ENCODE data around the gene NDUFAF5.
"Not testable (repeated sequence)": the region's sequence is repeated elsewhere in the genome, so short reads cannot be mapped to it uniquely, and the experiment has no call there.

Gene NDUFAF5

DNA sequence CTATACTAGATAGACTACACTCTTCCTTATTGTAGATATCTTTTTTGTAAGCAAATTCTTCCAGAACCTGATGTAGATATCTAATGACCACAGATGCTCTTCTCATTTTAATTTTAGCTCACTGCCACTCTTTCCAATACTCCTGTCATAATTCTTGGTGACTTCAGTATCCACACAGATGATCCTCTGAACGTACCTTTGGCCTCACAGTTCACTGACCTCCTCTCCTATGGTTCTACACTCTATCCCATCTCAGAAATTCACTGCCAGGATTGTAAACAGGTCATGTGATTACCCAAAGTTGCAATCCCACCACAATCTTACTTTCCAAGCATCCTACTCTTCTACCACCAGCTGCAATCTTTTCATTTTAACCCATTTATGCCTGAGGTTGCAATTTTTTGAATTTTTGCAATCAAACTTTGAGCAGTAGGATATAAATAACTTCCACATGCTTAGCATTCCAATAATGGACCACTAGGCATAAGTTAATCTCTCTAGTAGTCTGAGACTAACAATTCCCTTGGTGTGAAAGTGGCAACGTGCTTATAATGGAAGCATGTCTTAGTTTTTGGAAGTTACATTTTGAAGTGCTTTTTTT is 31.3 kb upstream of the NDUFAF5 start:
- Histone ChIP-seq H3K36me3 (ENCODE audit: control insufficient read depth in 2 of 2, insufficient read depth in 2 of 2, low read length in 2 of 2) (peaks cover 12 to 15% of the 10 kb centered on the region in 2 donors), H3K4me1 (ENCODE audit: control insufficient read depth in 2 of 2, insufficient read depth in 2 of 2, low read length in 2 of 2) (no peaks in the 10 kb centered on the region), H3K9me3 (ENCODE audit: control insufficient read depth in 2 of 2, low read length in 2 of 2) (no peaks in the 10 kb centered on the region), H3K27me3 (ENCODE audit: control insufficient read depth in 2 of 2, insufficient read depth in 2 of 2, low read length in 2 of 2) (no peaks in the 10 kb centered on the region), H3K27ac (ENCODE audit: low read depth in 2 of 2, low read length in 2 of 2) (no peak overlapping the region), H3K9ac (ENCODE audit: low read depth in 1 of 2, low read length in 2 of 2) (no peak overlapping the region), H3K4me3 (ENCODE audit: low read length in 2 of 2) (no peak overlapping the region)

DNA sequence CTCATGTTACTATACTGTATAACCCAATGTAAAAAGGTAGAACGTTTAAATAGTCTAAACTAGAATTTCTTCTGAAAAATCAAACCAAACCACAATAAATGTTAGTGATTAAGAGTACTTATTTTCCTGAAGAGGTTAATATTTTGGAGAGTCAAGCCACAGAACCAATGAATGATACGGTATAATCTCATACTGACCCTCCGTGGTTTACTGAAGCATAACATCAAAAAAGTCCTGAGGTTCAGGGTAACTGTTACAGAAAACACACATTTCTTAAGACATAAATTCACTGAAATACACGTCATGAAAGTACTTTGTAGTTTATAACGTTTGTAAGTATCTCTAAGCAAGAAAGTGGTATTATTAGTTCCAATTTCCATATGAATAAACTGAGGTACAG is 29.0 kb upstream of the NDUFAF5 start:
- Histone ChIP-seq H3K36me3 (ENCODE audit: control insufficient read depth in 2 of 2, insufficient read depth in 2 of 2, low read length in 2 of 2) (peaks cover 15 to 20% of the 10 kb centered on the region in 2 donors), H3K27ac (ENCODE audit: low read depth in 2 of 2, low read length in 2 of 2) (no peak overlapping the region)

DNA sequence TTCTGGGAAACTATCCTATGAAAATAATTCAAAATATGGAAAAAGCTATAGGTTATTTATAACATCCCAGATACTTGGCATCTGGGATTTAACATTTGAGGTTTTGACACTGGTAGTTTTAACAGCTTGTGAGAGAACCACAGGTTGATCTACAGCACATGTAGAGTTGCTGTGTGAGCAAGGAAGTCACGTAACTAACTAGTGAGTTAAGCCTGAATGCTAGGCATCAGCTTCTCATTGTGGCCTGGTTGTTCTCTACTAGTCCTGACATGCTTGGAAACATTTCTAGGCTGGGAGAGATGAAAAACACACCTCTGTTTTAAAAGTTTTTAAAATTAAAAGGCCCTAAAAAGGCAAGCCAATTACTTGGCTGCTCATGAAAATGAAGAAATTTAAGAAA is 28.3 kb upstream of the NDUFAF5 start:
- Histone ChIP-seq H3K36me3 (ENCODE audit: control insufficient read depth in 2 of 2, insufficient read depth in 2 of 2, low read length in 2 of 2) (peaks cover 13 to 20% of the 10 kb centered on the region in 2 donors), H3K9ac (ENCODE audit: low read depth in 1 of 2, low read length in 2 of 2) (no peak overlapping the region), H3K27ac (ENCODE audit: low read depth in 2 of 2, low read length in 2 of 2) (no peak overlapping the region), H3K4me3 (ENCODE audit: low read length in 2 of 2) (no peak overlapping the region), H3K27me3 (ENCODE audit: control insufficient read depth in 2 of 2, insufficient read depth in 2 of 2, low read length in 2 of 2) (no peaks in the 10 kb centered on the region), H3K4me1 (ENCODE audit: control insufficient read depth in 2 of 2, insufficient read depth in 2 of 2, low read length in 2 of 2) (no peaks in the 10 kb centered on the region), H3K9me3 (ENCODE audit: control insufficient read depth in 2 of 2, low read length in 2 of 2) (no peaks in the 10 kb centered on the region)

More for the DNA sequence above, 29.0 kb upstream of the NDUFAF5 start:
- Histone ChIP-seq H3K4me3 (ENCODE audit: low read length in 2 of 2) (no peak overlapping the region), H3K27me3 (ENCODE audit: control insufficient read depth in 2 of 2, insufficient read depth in 2 of 2, low read length in 2 of 2) (no peaks in the 10 kb centered on the region), H3K4me1 (ENCODE audit: control insufficient read depth in 2 of 2, insufficient read depth in 2 of 2, low read length in 2 of 2) (no peaks in the 10 kb centered on the region), H3K9ac (ENCODE audit: low read depth in 1 of 2, low read length in 2 of 2) (no peak overlapping the region), H3K9me3 (ENCODE audit: control insufficient read depth in 2 of 2, low read length in 2 of 2) (no peaks in the 10 kb centered on the region)

DNA sequence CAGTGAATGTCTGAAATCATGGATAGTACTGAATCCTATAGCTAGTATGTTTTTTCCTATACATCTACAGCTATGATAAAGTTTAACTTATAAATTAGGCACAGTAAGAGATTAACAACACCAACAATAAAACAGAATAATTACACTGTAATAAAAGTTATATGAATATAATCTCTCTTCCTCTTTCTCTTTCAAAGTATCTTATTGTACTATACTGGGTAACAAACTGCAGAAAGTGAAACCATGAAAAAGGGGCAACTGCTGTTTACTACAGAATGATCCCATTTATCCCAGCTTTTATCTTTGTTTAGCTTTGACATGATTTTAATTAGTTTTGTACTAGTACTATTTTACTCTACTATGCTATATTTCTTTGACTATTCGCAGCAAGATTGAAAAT is 25.9 kb upstream of the NDUFAF5 start:
- Histone ChIP-seq H3K27ac (ENCODE audit: low read depth in 2 of 2, low read length in 2 of 2) (no peak overlapping the region), H3K9ac (ENCODE audit: low read depth in 1 of 2, low read length in 2 of 2) (no peak overlapping the region), H3K27me3 (ENCODE audit: control insufficient read depth in 2 of 2, insufficient read depth in 2 of 2, low read length in 2 of 2) (no peaks in the 10 kb centered on the region), H3K4me3 (ENCODE audit: low read length in 2 of 2) (no peak overlapping the region), H3K4me1 (ENCODE audit: control insufficient read depth in 2 of 2, insufficient read depth in 2 of 2, low read length in 2 of 2) (no peaks in the 10 kb centered on the region), H3K36me3 (ENCODE audit: control insufficient read depth in 2 of 2, insufficient read depth in 2 of 2, low read length in 2 of 2) (peaks cover 18 to 19% of the 10 kb centered on the region in 2 donors), H3K9me3 (ENCODE audit: control insufficient read depth in 2 of 2, low read length in 2 of 2) (no peaks in the 10 kb centered on the region)

DNA sequence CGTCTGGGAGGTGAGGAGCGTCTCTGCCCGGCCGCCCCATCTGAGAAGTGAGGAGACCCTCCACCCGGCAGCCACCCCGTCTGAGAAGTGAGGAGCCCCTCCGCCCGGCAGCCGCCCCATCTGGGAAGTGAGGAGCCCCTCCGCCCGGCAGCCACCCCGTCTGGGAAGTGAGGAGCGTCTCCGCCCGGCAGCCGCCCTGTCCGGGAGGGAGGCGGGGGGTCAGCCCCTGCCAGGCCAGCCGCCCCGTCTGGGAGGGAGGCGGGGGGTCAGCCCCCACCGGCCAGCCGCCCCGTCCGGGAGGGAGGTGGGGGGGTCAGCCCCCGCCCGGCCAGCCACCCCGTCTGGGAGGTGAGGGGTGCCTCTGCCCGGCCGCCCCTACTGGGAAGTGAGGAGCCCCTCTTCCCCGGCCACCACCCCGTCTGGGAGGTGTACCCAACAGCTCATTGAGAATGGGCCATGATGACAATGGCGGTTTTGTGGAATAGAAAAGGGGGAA is 24.3 kb upstream of the NDUFAF5 start:
- H3K4me1 ChIP-seq (ENCODE audit: control insufficient read depth in 2 of 2, insufficient read depth in 2 of 2, low read length in 2 of 2); H3K9ac ChIP-seq (ENCODE audit: low read depth in 1 of 2, low read length in 2 of 2); H3K9me3 ChIP-seq (ENCODE audit: control insufficient read depth in 2 of 2, low read length in 2 of 2); H3K4me3 ChIP-seq (ENCODE audit: low read length in 2 of 2); H3K27me3 ChIP-seq (ENCODE audit: control insufficient read depth in 2 of 2, insufficient read depth in 2 of 2, low read length in 2 of 2); H3K27ac ChIP-seq (ENCODE audit: low read depth in 2 of 2, low read length in 2 of 2): not testable (repeated sequence)
- H3K36me3 ChIP-seq (ENCODE audit: control insufficient read depth in 2 of 2, insufficient read depth in 2 of 2, low read length in 2 of 2), result peaks cover 24 to 29% of the 10 kb centered on the region in 2 donors

DNA sequence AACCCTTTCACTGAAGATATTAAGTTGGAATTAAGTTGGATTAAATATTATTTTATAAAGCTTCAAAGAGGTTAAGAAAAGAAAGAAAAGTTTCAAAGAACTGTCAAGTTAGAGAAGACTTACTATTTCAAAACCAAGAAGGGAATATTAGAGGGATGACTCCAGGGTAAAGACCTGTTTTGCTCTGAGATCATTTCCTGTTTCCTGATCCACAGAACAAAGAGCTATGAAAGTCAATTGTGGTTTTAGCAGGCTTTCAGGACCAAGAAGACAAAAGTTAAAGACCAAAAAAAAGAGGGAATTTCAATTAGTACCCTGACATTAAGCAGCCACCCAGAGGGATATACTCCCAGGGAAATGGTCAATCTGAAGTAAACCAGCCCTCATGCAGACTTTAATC is 19.5 kb upstream of the NDUFAF5 start:
- no peaks in the 10 kb centered on the region for H3K9me3 ChIP-seq (ENCODE audit: control insufficient read depth in 2 of 2, low read length in 2 of 2)
- H3K4me3 ChIP-seq (ENCODE audit: low read length in 2 of 2), result no peak overlapping the region
- no peak overlapping the region for H3K27ac ChIP-seq (ENCODE audit: low read depth in 2 of 2, low read length in 2 of 2)
- no peak overlapping the region for H3K9ac ChIP-seq (ENCODE audit: low read depth in 1 of 2, low read length in 2 of 2)
- H3K36me3 ChIP-seq (ENCODE audit: control insufficient read depth in 2 of 2, insufficient read depth in 2 of 2, low read length in 2 of 2), result peaks cover 43 to 58% of the 10 kb centered on the region in 2 donors
- no peaks in the 10 kb centered on the region for H3K4me1 ChIP-seq (ENCODE audit: control insufficient read depth in 2 of 2, insufficient read depth in 2 of 2, low read length in 2 of 2)
- no peaks in the 10 kb centered on the region for H3K27me3 ChIP-seq (ENCODE audit: control insufficient read depth in 2 of 2, insufficient read depth in 2 of 2, low read length in 2 of 2)

DNA sequence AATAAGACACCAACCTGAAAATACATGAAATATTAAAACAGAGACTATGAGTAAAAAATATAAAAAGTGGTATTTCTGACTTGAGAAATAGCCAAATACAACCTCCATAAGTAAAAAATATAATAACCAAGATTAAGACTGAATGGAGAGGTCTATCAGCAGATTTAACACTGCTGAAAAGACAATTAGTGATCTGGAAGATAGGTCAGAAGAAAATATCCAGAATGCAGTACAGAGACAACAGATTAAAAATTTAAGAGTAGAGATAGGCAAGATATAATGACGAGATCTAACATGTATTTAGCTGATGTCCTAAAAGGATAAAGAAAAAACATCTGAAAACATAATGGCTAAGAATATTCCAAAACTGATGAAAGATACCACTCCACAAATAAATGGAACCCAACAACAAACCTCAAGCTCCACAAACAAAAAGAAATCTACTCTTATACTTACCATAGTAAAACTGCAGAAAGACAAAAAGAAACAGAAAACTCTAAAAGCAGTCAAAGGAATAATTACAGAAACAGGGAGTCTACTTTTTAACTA is 18.9 kb upstream of the NDUFAF5 start:
- peaks cover 48 to 64% of the 10 kb centered on the region in 2 donors for H3K36me3 ChIP-seq (ENCODE audit: control insufficient read depth in 2 of 2, insufficient read depth in 2 of 2, low read length in 2 of 2)

DNA sequence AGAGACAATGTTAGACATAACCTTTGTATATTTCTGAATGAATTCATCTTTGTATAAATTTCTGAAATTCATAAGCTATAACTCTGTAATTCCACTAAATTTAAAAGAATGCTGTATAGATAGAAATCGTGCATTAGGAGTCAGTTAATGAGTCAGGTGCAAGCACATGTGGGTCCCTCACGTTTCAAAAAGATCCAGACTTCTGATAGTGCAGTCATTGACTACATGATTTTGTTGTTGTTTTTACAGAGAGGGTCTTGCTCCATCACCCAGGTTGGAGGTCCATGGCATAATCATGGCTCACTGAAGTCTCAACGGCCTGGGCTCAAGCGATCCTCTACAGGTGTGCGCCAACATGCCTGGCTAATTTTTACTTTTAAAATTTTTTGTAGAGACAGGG is 14.7 kb upstream of the NDUFAF5 start:
- no peak overlapping the region for H3K9ac ChIP-seq (ENCODE audit: low read depth in 1 of 2, low read length in 2 of 2)
- no peak overlapping the region for H3K4me3 ChIP-seq (ENCODE audit: low read length in 2 of 2)
- no peaks in the 10 kb centered on the region for H3K9me3 ChIP-seq (ENCODE audit: control insufficient read depth in 2 of 2, low read length in 2 of 2)
- H3K4me1 ChIP-seq (ENCODE audit: control insufficient read depth in 2 of 2, insufficient read depth in 2 of 2, low read length in 2 of 2), result no peaks in the 10 kb centered on the region
- H3K36me3 ChIP-seq (ENCODE audit: control insufficient read depth in 2 of 2, insufficient read depth in 2 of 2, low read length in 2 of 2), result peaks cover 57 to 64% of the 10 kb centered on the region in 2 donors
- H3K27me3 ChIP-seq (ENCODE audit: control insufficient read depth in 2 of 2, insufficient read depth in 2 of 2, low read length in 2 of 2), result no peaks in the 10 kb centered on the region
- H3K27ac ChIP-seq (ENCODE audit: low read depth in 2 of 2, low read length in 2 of 2), result no peak overlapping the region

More for the DNA sequence above, 18.9 kb upstream of the NDUFAF5 start:
- H3K9me3 ChIP-seq (ENCODE audit: control insufficient read depth in 2 of 2, low read length in 2 of 2), result no peaks in the 10 kb centered on the region
- no peaks in the 10 kb centered on the region for H3K27me3 ChIP-seq (ENCODE audit: control insufficient read depth in 2 of 2, insufficient read depth in 2 of 2, low read length in 2 of 2)
- no peak overlapping the region for H3K4me3 ChIP-seq (ENCODE audit: low read length in 2 of 2)
- H3K27ac ChIP-seq (ENCODE audit: low read depth in 2 of 2, low read length in 2 of 2), result no peak overlapping the region
- H3K9ac ChIP-seq (ENCODE audit: low read depth in 1 of 2, low read length in 2 of 2), result no peak overlapping the region
- no peaks in the 10 kb centered on the region for H3K4me1 ChIP-seq (ENCODE audit: control insufficient read depth in 2 of 2, insufficient read depth in 2 of 2, low read length in 2 of 2)

DNA sequence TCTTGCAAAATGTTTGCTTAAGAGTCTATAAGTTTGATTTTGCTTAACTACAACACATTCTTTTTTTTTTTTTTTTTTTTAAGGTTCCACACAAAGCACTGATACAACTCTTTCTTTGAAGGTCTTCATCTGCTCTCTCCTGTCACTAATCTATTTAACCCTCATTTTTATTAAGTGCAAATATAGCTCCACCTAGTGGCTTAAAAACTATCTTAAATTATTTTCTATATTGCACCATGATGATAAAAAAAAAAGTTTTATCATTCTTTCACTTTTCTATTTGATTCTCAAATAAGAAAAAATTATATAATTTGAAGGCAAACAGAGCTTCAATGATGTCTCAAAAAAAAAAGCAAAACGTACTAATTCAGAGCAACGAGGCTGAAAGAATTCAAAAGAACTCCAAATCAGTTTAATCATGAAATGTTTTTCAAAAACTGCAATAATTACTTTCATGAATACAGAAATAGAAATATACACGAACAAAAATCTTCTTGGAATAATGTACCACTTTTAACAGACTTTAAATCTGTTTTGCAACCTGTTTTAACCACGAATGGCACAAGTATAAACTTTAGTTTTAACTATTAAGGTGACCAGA is 12.9 kb upstream of the NDUFAF5 start:
- H3K27me3 ChIP-seq (ENCODE audit: control insufficient read depth in 2 of 2, insufficient read depth in 2 of 2, low read length in 2 of 2), result no peaks in the 10 kb centered on the region
- no peak overlapping the region for H3K9ac ChIP-seq (ENCODE audit: low read depth in 1 of 2, low read length in 2 of 2)
- H3K9me3 ChIP-seq (ENCODE audit: control insufficient read depth in 2 of 2, low read length in 2 of 2), result no peaks in the 10 kb centered on the region
- no peaks in the 10 kb centered on the region for H3K4me1 ChIP-seq (ENCODE audit: control insufficient read depth in 2 of 2, insufficient read depth in 2 of 2, low read length in 2 of 2)
- H3K4me3 ChIP-seq (ENCODE audit: low read length in 2 of 2), result no peak overlapping the region
- no peak overlapping the region for H3K27ac ChIP-seq (ENCODE audit: low read depth in 2 of 2, low read length in 2 of 2)
- peaks cover 51 to 65% of the 10 kb centered on the region in 2 donors for H3K36me3 ChIP-seq (ENCODE audit: control insufficient read depth in 2 of 2, insufficient read depth in 2 of 2, low read length in 2 of 2)

DNA sequence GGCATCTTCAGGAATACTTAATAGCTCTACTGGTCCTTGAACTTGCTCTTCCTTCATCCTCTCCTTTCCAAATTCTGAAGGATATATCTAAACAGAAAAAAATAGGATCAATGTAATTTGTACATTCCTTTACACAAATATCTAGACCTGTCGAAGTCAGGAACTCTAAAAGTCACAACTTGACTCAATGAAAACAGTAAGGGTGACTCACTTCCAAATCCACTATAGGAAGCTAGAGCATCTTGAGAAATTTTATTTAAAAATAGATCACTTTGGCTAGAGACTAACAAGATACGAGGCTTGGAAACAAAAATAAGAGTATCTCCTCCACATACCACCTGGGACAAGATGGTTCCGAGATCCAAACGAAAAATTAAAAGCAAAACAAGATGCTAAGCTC is 12.3 kb upstream of the NDUFAF5 start:
- no peaks in the 10 kb centered on the region for H3K27me3 ChIP-seq (ENCODE audit: control insufficient read depth in 2 of 2, insufficient read depth in 2 of 2, low read length in 2 of 2)
- H3K9ac ChIP-seq (ENCODE audit: low read depth in 1 of 2, low read length in 2 of 2), result no peak overlapping the region
- no peaks in the 10 kb centered on the region for H3K9me3 ChIP-seq (ENCODE audit: control insufficient read depth in 2 of 2, low read length in 2 of 2)
- H3K4me1 ChIP-seq (ENCODE audit: control insufficient read depth in 2 of 2, insufficient read depth in 2 of 2, low read length in 2 of 2), result no peaks in the 10 kb centered on the region
- peaks cover 52 to 63% of the 10 kb centered on the region in 2 donors for H3K36me3 ChIP-seq (ENCODE audit: control insufficient read depth in 2 of 2, insufficient read depth in 2 of 2, low read length in 2 of 2)
- H3K27ac ChIP-seq (ENCODE audit: low read depth in 2 of 2, low read length in 2 of 2), result no peak overlapping the region
- H3K4me3 ChIP-seq (ENCODE audit: low read length in 2 of 2), result no peak overlapping the region
